Fibroblast of lung (primary cell): ENCODE results near the gene TICAM2.

ENCODE experiments used
- CTCF ChIP-seq, 2 donors: IDR thresholded peaks in 1 of 2; conservative IDR thresholded peaks in 1 of 2; 1 replicate in 1 of 2; 2 replicates in 1 of 2; pipeline ENCODE4 v1.5.1; 2011 to 2012; ENCODE audit warnings: low read length in 2 of 2, control low read depth in 1 of 2, inconsistent platforms in 1 of 2, low read depth in 1 of 2, mild to moderate bottlenecking in 1 of 2
- EZH2 ChIP-seq: IDR thresholded peaks from 2 replicates; pipeline ENCODE4 v1.5.1; 2012; ENCODE audit warnings: low read length, control low read depth, mild to moderate bottlenecking; ENCODE audit errors: missing control alignments

GRCh38 chr5:115535479-115536035 lies 66.7 kb downstream of the TICAM2 start:
- no peak for TF ChIP-seq CTCF (conservative IDR thresholded peaks at IDR 0.05 in 1 of 2, IDR thresholded peaks at IDR 0.05 in 1 of 2; ENCODE audit: low read depth in 1 of 2, low read length in 2 of 2)
- no peak for TF ChIP-seq EZH2
